Body of pancreas (tissue), 4 donors: ENCODE data around the gene TGFBR3.

Source experiments
- CTCF ChIP-seq, 7 experiments: fragments of 450-650 bp in 4 of 7; fragments of 200-600 bp in 3 of 7; sonication (generic) in 3 of 7; IDR thresholded peaks; one replicate each; pipeline ENCODE4 v1.5.1; 2016 to 2019; ENCODE audit warnings: antibody characterized with exemption in 7 of 7
- POLR2A ChIP-seq, 3 donors: fragments of 450-650 bp; IDR thresholded peaks; one replicate each; pipeline ENCODE4 v1.6.1; 2016; ENCODE audit warnings: antibody characterized with exemption in 3 of 3, mild to moderate bottlenecking in 2 of 3

GRCh38 chr1:91771717-91772116 lies 114.2 kb downstream of the TGFBR3 start:
- TF ChIP-seq CTCF (IDR thresholded peaks at IDR 0.05) (no peak), POLR2A (IDR thresholded peaks at IDR 0.05) (no peak)
